Skin of body (tissue), 2 donors: ENCODE results near the gene SOBP. TPM values are rescaled to one million over a fixed set of nuclear protein-coding genes. Genes with fewer than 3 reads are reported as not detected.
"Not testable (repeated sequence)": the region's sequence is repeated elsewhere in the genome, so short reads cannot be mapped to it uniquely, and the experiment has no call there.

Source experiments
- DNase-seq: peaks from one replicate; lab custom pipeline; 2025; lab: John Stamatoyannopoulos, UW
- total RNA-seq: library from RNA; depleted of rRNA; stranded (reverse); fragments of >200 nt; gene quantifications from one replicate; pipeline ENCODE4 v1.2.3, GENCODE V29; 2014

The SOBP gene
- total RNA-seq, 1 donor from 2014 or later, result 5.9 TPM

DNA sequence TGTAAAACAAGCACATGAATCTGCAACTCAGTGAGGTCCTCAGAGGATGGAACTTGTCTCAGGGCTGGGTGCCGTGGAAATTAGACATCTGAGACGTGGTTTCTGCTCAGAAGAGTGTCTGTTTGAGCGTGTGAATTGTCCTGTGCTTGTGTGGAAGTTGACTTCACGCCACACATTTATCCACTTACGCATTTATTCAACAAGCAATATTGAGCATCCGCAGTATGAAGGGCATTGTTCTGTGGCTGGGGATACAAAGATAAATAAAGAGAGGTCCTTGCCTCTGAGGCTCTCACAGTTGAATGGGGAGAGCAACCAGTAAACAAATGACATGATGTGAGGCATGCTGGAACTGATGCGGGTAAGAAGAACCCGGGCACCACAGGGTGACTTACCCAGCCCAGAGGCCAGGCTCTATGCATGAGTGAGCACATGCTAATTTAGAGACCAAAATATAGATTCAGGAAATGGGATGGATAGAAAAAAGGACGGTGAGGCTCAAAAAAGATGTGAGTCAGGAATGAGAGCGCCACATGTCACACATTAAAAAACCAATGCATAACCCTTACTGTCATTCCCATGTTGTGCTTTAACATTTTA, 60.4 kb downstream of the SOBP start:
- DNase-seq, result no peak

DNA sequence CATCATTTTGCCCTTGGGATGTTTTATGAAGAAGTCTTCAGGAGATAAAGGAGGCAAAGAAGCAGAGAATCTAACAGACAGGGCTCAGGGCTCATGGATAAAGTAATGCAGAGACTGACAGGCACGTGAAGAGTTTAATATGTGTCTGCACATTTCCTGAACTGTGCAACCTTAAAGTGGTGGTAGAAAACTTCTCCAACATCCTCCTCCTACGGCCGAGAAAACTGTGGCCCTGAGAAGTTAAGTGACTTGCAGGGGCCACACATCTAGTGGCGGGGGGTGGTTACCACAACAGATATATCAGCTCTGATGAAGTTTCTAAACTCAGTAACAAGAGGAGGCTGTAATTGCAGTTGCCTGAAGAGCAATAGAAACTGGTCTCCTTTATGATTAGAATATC, 61.0 kb downstream of the SOBP start:
- no peak for DNase-seq

DNA sequence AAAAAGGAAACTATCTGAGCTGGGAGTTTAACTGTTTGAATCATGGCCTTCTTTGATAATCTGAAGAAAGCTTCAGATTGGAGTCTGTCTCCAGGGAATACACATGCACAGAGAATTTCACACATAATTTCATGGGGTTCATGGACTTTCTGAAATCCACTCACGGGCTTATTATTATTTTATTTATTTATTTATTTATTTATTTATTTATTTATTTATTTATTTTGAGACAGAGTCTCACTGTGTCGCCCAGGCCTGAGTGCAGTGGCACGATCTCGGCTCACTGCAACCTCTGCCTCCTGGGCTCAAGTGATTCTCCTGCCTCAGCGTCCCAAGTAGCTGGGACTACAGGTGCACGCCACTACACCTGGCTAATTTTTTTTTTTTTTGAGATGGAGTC, 63.2 kb downstream of the SOBP start:
- not testable (repeated sequence) for DNase-seq

DNA sequence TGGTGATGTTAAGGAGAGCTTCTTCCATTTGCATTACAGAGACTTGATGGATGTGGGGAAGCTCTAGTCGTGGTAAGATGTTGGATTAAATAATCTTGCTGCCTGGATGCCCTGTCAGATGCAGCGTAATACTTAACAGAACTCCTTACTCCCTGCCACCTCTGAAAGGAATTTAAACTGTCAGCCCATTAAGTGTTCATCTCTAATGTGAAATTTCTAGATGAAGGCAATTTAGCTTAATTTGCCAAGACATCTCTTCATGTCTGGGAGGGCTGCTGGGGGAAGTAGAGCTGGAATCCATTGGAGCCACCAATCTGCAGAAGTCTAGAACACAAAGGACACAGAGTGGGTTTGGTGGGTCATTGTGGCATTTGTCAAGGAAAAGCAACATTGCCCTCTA, 64.4 kb downstream of the SOBP start:
- DNase-seq, result no peak

DNA sequence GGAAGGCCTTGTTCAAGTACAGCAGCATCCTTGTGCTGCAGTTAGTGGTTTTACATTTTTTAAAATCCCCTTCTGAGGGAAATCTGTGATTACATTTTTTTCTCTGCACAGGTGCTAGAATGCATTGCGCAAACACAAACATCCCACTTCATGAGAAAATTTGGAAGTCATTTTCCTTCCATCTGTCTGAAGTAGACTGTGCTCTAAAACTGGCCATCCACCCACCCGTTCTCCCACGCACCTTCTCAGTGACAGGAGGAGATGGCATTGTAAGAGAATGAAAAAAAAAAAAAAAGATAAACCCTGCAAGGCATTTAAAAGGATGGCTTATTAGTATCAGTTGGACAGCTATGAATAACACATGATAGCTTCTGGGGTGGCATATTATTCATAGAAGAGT, 65.0 kb downstream of the SOBP start:
- no peak for DNase-seq

DNA sequence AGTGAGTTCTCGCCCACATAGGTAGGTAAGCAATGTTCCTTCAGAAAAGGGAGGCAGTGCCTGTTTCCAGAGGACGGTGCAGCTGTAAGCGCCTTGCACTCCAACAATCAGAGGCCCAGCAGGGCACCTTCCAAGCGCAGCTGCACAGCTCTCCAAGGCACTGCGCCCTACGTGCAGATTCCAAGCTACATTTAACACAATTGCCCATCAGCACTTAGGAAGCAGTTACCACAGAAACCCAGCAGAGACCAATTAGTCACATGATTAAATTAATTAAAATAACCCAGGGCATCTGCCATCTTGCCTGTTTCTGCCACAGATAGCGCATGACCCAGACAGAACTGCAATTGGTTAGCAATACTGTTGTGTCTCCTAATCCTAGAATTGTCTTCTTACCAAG, 65.5 kb downstream of the SOBP start:
- no peak for DNase-seq

DNA sequence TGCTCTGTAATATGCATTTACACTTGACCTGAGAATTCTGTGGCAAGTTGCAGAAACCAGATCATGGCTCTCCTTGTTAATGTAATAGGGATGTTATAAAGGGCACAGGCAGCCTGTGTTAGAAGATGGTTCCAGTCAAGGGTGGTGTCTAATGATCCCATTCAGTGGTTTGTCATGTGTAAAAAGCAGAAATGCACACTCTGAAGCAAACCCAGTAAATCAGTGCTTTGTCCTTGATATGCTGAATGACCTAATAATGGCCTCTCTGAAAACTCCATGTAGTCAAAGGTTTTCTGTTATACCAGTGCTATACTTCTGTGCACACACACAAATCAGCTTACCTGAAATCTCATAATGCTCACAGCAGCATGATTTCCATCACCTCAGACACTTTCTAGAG, 66.2 kb downstream of the SOBP start:
- DNase-seq, result no peak

DNA sequence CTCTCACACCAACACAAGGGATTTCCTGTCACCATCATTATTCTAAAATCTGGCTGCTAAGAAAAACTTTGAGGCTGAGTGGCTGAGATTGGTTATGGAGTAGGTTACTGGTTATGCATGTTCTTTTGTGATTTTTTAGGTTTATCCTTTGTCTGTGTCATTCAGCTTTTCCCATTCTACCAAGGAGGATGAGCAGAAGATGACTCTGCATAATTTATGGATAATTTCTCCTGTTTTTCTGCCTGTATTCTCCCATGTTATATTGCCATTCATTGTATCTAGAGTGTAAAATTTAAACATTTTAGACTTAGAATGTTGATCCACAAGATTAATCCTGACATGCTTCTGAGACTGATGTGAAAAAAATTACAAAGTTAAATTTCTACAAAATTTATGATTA, 67.8 kb downstream of the SOBP start:
- no peak for DNase-seq

DNA sequence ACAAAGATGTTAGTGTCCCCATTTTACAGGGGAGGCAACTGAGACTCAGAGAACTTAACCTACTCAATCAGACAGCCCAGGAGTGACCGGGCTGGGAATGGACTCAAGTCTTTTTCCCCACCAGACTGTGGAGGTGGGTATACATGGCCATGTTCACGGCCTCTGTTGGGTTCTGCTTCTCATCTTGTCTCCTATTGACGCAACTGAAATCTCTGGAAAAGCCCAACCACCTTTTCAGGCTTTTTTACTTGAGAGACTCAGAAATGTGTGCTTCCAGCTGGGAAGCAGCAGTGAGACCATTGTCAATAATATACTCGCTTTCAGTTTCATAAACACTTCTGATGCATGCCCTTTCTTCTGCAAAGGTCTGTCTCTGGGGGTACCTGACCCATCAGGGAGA, 70.7 kb downstream of the SOBP start:
- DNase-seq, result peak; percentile 64

DNA sequence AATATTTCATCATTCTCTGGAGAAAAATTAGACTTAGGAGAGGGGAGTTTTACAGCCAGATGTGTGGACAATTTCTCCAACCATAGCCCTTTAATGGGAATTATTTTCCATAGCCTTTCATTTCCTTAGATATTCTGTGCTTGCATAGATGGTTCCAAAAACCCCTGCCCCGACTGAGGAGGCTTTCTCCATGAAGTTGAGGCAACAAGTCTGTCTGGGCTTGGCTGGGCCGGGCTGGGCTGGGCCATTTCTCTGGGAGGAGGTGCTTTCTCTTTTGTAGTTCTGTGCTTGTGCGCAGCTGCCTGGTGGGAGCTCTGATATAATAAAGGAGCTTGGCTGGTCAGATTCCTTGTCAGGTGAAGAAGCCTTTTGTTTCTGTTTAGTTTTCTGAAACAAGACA, 71.4 kb downstream of the SOBP start:
- DNase-seq, result peak; percentile 61

DNA sequence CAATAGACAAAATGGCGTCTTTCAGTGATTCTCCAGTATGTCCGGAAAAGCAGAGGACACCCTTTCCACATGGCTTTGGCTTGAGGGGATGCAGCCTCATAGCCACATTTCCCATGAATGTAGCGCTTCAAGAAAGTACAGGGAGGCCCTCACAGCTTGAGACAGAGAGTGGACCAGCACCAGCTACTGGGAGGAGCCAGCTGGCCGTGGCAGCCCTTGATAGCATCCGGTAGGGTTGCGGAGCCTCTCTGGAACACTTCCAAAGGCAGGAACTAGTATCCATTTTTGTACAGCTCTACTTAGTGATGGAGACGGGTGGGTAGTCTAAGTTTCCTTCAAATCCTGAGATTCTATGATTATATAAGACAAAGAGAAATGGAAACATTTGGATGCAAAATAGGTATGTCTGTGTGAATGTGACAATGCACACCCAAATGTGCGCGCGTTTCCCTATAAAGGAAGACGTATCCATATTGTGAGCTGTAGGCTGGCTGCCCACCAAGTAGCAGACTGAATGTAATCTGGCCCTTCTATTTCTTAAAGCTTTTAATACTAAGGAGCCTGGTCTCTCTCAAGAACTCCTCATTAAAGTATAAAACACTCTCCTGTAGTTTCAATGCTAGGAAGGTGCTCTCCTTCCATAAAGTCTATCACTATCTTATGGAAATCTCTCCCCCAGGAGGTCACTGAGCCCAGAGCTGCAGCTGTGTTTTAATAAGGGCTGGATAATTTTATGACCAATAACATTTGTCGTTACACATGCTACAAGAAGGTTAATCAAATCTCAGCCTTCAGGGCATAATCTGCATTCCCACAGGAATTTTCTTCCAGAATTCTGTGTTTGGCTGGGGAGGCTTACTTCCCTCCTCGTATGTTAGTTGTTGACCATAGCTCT, 74.0 kb downstream of the SOBP start:
- no peak for DNase-seq

DNA sequence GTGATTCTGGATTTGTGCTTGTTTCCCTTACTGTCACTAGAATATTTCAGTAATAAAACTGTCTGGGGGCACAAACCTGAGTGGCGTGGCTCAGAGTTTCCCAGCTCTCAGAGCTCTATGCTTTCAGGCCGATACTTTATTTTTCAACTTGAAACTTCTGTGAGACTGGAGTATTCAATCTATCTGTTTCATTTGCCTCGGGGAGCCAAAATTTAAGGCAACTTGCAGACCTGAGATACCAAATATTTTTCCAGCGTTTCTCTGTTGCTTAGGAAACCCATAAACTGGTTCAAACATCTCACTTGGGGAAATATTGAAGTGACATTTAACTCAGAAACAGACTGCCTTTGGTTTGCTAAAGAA, 74.7 kb downstream of the SOBP start:
- no peak for DNase-seq

DNA sequence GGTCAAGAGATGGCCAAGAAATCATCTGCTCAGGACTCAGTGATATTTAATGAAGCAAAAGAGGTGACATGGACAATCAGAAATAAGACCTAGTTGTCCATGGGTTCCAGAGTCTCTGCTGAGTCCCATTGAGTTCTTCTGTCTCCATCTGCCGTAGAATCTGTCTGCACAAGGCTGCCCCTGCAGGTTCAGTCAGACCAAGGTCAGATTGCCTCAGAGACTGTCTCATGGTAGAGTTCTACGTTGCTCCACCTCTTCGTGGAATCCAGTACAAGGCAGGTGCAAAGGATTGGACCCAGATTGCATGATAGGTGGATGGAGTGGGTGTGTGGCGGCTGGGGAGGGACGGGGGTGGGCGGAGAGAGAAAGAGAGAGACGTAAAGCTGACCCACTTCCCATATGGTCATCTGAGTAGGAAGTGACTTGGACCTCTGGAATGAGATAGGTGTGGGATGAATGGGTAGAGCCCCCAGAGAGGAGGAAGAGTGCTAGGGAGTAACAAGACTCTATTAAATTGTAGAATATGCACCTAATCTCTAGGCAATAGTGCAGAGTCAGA, 75.3 kb downstream of the SOBP start:
- no peak for DNase-seq

DNA sequence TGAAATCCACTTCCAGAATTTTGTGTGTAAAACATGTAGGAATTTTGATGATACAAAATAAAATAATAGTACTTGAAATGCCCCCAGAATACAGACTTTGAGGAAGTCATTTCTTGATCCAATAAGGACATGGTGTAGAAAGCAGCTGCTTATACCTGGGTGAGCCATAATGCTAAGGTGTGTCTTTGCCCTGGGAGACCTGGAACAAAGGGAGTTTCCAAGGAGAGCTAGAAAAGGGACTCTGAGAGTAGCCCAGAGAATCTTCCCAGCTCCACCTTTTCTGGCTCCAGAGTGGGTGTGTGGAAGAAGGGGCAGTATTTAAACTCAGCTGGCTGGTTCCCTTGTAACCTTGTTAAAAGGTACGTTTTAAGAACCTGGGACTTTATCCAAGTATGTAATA, 77.7 kb downstream of the SOBP start:
- DNase-seq, result no peak

DNA sequence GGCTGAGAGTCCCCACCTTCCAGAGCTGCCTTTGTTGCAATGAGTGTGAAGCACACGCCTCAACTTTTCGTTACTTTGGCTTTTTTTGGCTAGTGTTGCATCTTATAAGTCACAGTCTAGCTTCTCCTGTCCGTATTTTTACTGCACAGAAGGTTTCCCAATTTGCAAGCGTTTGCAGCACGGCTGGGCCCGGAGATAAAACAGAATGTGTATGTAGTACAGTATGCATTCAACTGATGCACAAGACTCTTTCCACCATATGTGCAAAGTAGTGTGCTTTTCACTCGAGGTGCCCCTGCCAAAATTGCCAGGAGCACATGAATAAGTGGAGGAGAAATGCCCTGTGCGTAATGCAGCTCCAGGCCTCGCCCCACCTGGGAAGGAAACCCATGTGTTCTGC, 79.6 kb downstream of the SOBP start:
- DNase-seq, result no peak

DNA sequence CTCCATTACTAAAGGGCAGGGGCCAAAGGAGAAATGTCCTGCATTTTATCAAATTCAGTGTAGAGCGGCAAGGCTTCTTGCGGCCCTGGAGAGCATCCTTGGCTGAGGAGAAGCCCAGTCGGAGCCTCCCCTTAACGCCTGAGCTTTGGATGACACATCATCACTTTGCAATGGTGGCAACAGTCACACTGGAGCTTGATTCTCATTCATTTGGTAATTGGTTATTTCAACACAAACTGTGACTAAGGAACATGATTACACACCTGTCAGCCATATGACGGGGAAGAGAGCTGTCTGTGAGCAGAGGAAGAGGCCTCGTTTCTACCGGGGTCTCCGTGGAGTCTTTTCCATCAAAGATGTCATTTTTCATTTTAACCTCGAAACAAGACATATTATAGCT, 81.4 kb downstream of the SOBP start:
- no peak for DNase-seq

DNA sequence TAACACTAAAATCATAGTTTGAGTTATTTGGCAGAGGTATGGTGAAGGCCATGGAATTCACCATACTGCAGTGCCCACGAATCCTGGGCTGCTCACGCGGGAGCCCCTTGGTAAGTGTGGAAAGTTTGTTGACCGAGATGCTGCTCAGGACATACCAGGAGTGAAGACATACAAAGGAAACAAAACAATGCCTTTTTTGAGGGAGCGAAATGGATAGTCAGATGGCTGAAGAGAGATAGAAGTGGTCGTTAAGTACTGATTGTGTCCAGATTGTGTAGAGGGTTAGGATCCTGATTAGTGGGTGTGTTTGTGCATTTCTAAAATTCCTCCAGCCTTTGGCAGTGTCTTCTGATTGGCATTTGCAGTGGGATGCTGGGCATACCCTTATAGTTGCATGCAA, 83.0 kb downstream of the SOBP start:
- no peak for DNase-seq

DNA sequence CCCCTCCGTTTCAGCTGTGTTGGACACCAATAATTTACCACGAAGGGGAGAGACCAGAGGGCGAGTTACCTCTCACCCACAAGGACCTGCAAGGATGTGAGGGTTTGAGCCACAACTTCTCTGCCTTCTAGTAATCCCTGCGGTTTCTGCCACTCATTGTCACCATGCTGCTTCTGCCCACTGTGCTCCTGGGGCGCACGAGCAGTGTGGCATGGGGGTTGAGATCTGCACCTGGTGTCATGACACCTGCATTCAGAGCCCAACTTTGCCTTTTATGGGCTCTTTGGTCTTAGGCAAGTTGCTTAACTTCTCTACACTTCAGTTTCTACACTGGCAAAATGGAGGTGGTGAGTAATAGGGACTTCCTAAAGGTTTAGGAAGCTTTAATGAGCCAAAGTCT, 84.9 kb downstream of the SOBP start:
- DNase-seq, result no peak

DNA sequence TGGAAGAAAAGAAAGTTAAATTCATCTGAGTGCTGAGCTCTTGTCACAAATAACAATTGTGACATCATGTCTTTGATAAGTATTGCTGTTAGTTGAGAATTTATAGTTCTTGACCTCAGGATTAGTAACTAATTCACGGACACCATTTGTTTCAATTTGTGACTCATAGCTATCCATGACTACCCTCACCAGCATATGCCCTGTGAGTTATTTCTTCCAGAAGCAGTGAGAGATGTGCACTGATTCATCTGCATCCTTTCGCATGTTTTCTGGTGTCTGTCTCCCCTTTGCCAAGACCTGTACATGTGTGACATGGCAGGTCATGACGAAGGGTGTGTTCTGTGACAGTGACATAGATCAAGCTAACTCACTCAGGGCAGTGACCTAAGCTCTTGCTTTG, 86.9 kb downstream of the SOBP start:
- DNase-seq, result no peak

DNA sequence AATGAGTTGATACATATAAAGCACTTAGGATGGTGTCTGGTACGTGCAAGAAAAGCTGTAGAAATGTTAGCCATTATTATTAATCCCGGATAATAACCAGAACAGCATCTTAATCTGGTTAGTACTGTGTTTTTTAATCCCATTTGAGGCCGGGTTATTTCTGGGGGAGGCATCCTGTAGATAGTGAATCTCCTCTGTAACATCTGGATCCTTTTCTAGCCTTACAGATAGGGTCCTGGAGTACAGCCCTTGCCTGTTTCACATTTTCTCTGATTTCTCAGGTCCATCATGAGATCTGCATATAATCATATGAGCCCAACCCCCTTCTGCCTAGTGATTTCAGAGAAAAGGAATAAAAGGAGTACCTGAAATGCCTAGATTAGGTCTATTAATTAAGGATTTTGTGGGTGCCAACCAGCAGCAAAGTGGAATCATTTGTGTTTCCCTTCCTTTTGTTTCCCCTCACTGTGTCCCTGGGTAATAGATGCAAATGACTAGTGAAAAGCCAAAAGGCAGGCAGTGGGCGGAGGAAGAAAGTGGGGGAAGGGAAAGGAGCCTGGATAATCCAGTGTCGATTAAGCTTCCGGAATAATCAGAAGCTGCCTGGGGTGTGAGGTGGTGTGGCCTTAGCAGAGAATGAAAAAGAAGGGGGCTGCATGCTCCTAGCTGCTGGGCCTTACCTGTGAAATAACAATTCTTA, 88.9 kb downstream of the SOBP start:
- no peak for DNase-seq

DNA sequence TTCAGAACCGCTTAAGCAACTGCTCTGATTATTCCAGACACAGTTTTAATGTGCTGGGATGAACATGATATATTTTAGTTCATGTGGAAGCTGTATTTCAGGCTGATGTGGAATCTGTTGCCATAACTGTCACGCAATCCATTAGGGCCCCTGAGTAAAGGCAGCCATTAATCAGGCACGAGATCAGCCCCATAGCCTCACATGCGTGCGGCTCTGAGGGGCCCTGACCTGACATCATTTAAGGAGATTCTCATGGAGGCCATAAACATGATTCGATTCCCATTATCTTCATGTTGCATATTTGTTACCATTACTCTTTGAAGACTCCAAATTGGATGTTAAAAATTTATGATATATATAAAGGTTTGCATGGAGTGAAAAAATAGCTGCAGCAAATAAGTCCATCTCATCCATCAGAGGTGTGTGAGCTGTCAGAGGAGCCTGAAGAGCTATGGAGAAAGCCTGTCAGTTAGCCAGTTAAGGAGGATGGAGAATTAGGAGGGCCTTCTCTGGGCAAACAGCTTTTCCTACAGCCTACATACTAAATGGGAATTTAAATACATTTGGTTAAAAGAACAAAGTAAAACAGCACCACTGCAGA, 89.6 kb downstream of the SOBP start:
- no peak for DNase-seq

DNA sequence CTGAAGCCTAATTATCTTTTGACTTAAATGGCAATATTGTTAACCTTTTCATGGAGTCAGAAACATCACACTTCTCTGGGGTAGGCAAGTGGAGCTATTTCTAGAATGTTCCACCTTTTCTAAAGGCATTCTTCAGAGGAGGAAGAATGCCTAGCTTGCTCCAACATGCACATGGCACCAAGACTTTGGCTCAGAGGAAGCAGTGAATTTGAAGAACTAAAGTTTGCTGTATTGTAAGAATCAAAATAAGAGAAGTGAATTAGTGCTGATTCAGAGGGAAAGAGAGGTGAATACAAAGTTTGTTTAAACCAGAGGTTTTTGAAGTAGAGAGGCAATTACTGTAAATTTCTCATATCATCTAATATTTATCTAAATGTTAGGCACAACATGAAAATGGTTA, 92.2 kb downstream of the SOBP start:
- DNase-seq, result no peak
